ENCODE data around the gene A3GALT2.

GRCh38 chr1:33369764-33370163, 48.9 kb upstream of the A3GALT2 start:
- TF ChIP-seq CTCF (IDR thresholded peaks at IDR 0.05), result no peak
- TF ChIP-seq EZH2 (IDR thresholded peaks at IDR 0.05; ENCODE audit: borderline replicate concordance, insufficient read depth, low read depth, low read length, poor library complexity, severe bottlenecking), result no peak
